Endometrial microvascular endothelial cells (primary cell): ENCODE results near the gene IPO5. TPM values are rescaled to one million over a fixed set of nuclear protein-coding genes. Genes with fewer than 3 reads are reported as not detected.
"Not testable (repeated sequence)": the region's sequence is repeated elsewhere in the genome, so short reads cannot be mapped to it uniquely, and the experiment has no call there.

Experiments
- in situ Hi-C: cut with HindIII; loops from 2 replicates; pipeline ENCODE4 v1.10.0; 2017; ENCODE audit warnings: low sequenced_read_pairs, low pct_unique_long_range_greater_than_20kb; ENCODE audit errors: inconsistent ontology term
- total RNA-seq: library from RNA; depleted of rRNA; stranded (reverse); fragments of >200 nt; gene quantifications from one replicate; pipeline ENCODE4 v1.2.3, GENCODE V29; 2015; ENCODE audit errors: inconsistent ontology term

Gene IPO5
- total RNA-seq, 1 donor from 2014 or later, result 173 TPM

DNA sequence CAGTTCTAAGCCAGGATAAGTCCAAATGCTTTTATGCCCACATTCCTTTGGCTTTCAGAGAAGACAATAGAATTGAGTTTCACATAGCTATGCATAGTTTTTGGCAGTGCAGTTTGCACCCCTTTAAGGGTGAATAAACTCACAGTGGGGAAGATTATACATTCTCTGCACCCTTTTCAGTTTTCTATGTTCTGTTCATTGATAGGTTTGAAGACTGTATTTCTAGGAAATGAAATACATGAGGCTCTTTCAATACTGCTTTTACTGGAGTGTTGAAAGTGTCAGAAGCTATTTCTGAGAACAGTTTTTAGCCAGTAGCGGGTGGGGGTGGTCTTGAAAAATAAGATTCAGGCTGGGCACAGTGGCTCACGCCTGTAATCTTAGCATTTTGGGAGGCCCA, 46.2 kb downstream of the IPO5 start:
- in situ Hi-C loops, result no loop called here

GRCh38 chr13:98004107-98004506, 50.6 kb downstream of the IPO5 start:
- in situ Hi-C loops, result no loop called here

DNA sequence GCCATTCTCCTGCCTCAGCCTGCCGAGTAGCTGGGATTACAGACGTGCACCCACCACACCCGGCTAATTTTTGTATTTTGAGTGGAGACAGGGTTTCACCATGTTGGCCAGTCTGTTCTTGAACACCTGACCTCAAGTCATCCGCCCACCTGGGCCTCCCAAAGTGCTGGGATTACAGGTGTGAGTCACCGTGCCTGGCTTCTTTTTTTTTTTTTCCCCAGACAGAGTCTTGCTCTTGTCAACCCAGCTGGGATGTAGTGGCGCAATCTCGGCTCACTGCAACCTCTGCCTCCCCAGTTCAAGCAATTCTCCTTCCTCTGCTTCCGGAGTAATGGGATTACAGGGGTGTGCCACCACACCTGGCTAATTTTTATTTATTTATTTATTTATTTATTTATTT, 51.5 kb downstream of the IPO5 start:
- in situ Hi-C loops, result not testable (repeated sequence)

DNA sequence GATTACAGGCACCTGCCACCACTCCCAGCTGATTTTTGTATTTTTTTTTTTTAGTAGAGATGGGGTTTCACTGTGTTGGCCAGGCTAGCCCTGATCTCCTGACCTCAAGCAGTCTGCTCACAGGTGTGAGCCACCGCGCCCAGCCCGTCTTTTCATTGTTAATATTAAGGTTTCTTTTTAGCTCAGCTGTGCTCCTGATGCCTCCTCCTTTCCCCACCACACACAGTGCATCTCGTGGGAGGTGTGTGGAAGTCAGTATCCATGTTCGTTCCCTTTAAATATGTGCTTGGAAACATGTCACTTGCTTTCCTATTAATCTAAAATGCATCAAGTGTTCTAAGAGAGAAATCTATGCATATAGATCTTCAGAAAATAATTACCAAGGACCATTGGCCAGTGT, 53.5 kb downstream of the IPO5 start:
- in situ Hi-C loops, result no loop called here

DNA sequence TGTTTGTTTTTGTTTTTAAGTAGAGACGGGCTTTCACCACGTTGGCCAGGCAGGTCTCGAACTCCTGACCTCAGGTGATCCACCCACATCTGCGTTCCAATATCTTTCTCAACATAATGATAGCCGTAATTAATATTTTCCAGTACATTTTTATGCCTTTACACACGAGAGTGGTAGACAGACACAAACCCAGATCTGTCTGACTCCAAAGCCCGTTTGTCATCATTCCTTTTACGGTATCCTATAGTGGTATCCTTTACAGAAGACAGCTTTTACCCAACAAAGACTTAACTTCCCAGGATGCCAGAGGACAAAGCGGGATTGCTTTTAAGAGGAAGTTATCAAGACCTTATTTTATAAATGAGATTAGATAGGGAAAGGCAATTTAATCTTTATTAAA, 59.8 kb downstream of the IPO5 start:
- in situ Hi-C loops, result no loop called here

DNA sequence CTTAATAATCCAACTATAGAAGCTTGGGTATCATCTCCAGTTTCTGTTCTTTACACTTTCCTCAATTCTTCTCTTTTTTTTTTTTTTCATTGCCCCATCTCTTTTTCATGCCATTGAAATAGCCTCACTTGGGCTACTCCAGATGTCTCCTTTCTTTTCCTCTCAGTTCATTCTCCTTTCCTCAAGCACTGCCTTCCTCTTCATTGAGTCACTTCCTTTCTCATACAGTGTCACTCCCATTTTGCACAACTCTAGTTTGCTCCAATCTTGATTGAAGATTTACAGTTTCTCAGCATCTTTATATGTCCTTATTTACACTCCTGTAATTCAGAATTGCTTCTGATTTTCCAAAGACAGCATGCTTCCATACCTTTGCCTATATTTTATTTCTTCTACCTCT, 61.3 kb downstream of the IPO5 start:
- in situ Hi-C loops, result no loop called here

DNA sequence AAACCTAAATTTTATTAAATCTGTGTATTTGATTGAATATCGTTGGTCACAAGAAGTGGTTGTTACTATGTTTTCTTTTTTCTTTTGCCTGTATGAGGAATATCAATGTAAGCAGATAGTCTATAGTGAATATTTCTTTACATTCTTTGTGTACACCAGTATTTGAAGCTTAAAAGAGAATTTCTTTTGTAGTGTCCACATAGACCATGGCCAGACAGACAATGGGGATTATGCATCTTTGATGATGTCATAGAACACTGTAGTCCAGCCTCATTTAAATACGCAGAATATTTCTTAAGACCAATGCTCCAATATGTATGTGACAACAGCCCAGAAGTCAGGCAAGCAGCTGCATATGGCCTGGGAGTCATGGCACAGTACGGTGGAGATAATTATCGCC, 64.8 kb downstream of the IPO5 start:
- in situ Hi-C loops, result no loop called here

- in situ Hi-C loops, result no loop called here
These were observed 65.7 kb downstream of the IPO5 start for GRCh38 chr13:98019186-98019585.

DNA sequence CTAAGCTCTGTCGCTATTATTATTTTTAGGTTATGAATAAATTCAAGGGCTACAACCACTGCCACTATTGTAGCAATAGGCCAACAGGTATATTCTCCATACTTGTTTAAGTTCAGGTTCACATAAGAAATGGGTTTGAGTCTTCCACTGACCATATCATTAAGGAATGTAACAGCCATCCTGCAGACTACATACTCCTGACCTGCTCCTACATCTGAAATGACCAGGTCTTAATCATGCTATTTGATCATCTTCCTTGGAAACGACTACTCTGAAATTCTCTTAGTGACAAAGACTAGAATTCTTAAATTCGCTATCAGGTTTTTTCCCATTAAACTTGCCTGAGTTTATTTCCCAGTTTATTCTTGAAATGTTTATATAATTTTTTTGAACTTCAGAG, 66.8 kb downstream of the IPO5 start:
- in situ Hi-C loops, result no loop called here

DNA sequence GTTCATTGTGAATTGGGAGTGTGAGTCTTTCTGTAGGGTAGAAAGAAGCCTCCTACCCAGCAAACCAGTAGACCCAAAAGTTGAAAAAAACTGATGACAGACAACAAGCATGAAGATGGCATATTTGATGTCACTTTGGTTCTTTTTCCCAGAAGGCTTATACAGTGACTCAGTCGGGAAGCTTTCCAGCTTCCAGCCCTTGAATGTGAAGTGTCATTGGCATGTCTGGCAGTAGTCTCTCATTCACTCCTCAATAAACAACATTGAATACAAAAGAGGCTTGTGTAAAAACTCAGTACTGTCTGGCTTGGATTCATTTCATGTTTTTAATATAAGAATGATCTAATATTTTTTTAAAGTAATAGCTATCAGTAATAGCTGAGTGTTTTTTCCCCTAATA, 68.7 kb downstream of the IPO5 start:
- in situ Hi-C loops, result no loop called here

- in situ Hi-C loops, result no loop called here
These were observed 72.1 kb downstream of the IPO5 start for GRCh38 chr13:98025480-98026025.

DNA sequence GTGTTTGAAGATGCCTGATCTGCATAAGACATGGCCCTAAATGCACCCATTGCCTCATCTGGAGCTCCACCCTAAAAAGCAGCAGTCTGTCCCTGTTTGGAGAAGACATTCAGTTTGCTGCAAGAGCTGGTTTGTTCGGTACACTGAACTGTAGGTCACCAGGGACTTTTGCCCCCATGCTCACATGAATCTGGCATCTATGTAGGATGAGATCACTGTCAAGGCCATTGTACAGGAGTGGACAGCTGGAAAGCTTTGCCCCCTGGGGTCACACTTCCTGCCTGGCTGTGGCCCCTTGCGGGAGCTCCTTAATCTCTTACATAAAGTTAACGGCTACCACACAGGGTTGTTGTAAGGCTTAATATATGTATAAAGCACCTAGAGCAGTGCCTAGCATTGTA, 73.0 kb downstream of the IPO5 start:
- in situ Hi-C loops, result no loop called here

DNA sequence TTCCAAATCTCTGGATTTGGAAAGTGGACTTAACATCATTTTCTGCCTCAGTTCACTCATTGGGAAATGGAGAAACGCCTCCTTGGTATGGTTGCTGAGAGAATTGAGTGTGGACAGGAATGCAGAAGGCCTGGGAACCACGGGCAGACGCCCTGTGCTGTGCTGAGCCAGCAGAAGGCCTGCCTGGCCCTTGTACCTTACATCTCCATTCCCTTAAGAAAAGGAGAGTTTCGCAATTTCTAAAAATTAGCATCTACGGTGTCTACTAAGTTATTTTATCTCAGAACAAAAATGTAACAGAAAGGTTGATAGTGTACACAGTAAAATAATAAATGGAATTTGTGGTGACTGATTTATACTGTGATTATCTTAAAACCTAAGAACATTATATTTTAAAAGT, 78.7 kb downstream of the IPO5 start:
- in situ Hi-C loops, result no loop called here

- in situ Hi-C loops, result no loop called here
These were observed 80.1 kb downstream of the IPO5 start for GRCh38 chr13:98033277-98034247.

DNA sequence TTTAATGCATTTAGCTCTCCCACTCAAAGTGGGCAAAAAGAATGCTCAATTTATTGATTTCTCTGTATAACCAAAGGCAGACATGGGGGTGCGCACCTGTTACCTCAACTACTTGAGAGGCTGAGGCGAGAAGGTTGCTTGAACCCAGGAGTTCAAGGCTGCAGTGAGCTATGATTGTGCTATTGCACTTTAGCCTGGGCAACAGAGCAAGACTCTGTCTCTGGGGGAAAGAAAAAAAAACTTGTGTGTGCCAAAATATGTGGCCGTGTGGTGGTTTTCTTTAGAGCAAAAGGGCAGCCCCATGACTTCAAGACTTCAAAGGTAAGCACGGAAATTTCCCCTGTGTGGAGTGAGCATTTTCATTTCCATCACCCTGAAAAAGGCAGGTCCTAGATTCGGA, 81.9 kb downstream of the IPO5 start:
- in situ Hi-C loops, result no loop called here

GRCh38 chr13:98036564-98037302, 83.3 kb downstream of the IPO5 start:
- in situ Hi-C loops, result not testable (repeated sequence)

DNA sequence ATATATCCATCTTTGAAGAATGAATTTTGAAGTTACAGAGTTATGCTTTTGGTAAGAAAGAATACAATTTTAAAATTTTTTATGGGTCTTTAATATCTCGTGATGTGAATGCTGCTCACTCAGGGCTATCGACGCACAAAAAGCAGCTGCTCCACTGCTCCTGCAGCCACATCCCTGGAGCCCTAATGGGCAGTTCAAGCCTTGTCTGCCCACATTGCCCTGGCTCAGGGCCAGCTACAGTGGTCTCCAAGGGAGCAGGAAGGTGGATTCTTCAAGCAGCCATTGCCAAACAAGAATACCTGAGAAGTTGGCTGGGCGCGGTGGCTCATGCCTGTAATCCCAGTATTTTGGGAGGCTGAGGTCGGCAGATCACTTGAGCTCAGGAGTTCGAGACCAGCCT, 85.8 kb downstream of the IPO5 start:
- in situ Hi-C loops, result no loop called here

- in situ Hi-C loops, result no loop called here
These were observed 86.5 kb downstream of the IPO5 start for GRCh38 chr13:98039964-98040363.

GRCh38 chr13:98041081-98041820, 87.8 kb downstream of the IPO5 start:
- in situ Hi-C loops, result no loop called here
